ENCODE measurements around the gene PID1. TPM values are rescaled to one million over a fixed set of nuclear protein-coding genes. Genes with fewer than 3 reads are reported as not detected.

Gene PID1
- polyA plus RNA-seq, 3 donors, result 61.8 to 117 (median 62.3) TPM

GRCh38 chr2:229154381-229154780 lies 116.7 kb downstream of the PID1 start:
- H3K9me3 ChIP-seq (replicated peaks in 1 of 2; ENCODE audit: control insufficient read depth in 1 of 2, insufficient read depth in 1 of 2, low read length in 2 of 2), result peaks cover 0 to 17% of the 10 kb centered on the region in 2 donors
- no peak for TF ChIP-seq CTCF (IDR thresholded peaks at IDR 0.05)
- peaks cover 7 to 18% (median 12%) of the 10 kb centered on the region in 7 donors for H3K9me3 Mint-ChIP-seq

GRCh38 chr2:229153951-229154350 lies 117.1 kb downstream of the PID1 start:
- H3K27ac Mint-ChIP-seq, result no peak overlapping the region
- Histone ChIP-seq H3K4me3 (replicated peaks in 1 of 3; ENCODE audit: low read depth in 2 of 3, low read length in 3 of 3) (no peak overlapping the region), H3K27ac (ENCODE audit: low read depth in 1 of 2, low read length in 2 of 2) (no peak overlapping the region), H3K4me1 (ENCODE audit: control insufficient read depth in 1 of 2, insufficient read depth in 2 of 2, low read length in 2 of 2) (no peaks in the 10 kb centered on the region), H3K27me3 (ENCODE audit: control insufficient read depth in 2 of 2, insufficient read depth in 2 of 2, low read length in 2 of 2) (no peaks in the 10 kb centered on the region), H3K4me2 (replicated peaks; ENCODE audit: extremely low read depth, low read length, poor library complexity, severe bottlenecking) (no peak overlapping the region), H2AFZ (ENCODE audit: insufficient read depth, low read depth, low read length, poor library complexity, severe bottlenecking) (no peak overlapping the region), H4K20me1 (ENCODE audit: insufficient read depth, low read length) (peaks cover 88% of the 10 kb centered on the region), H3K36me3 (replicated peaks in 1 of 2; ENCODE audit: control insufficient read depth in 1 of 2, insufficient read depth in 2 of 2, low read length in 2 of 2) (peaks cover 0 to 17% of the 10 kb centered on the region in 2 donors), H3K9ac (ENCODE audit: insufficient read depth, low read length, poor library complexity, severe bottlenecking) (no peak overlapping the region), H3K9me3 (replicated peaks in 1 of 2; ENCODE audit: control insufficient read depth in 1 of 2, insufficient read depth in 1 of 2, low read length in 2 of 2) (peaks cover 0 to 17% of the 10 kb centered on the region in 2 donors), H3K79me2 (ENCODE audit: insufficient read depth, low read length) (no peaks in the 10 kb centered on the region)
- TF ChIP-seq CTCF (IDR thresholded peaks at IDR 0.05), result no peak
- intact Hi-C loops (cut with micrococcal nuclease), result no loop called here
- H3K4me1 Mint-ChIP-seq, result no peaks in the 10 kb centered on the region
- H3K27me3 Mint-ChIP-seq (ENCODE audit: low read depth in 3 of 3), result peaks cover 0 to 4% (median 3%) of the 10 kb centered on the region in 3 donors
- no peak for DNase-seq
- H3K9me3 Mint-ChIP-seq, result peaks cover 4 to 18% (median 12%) of the 10 kb centered on the region in 7 donors
- 90% methylated on average over 3 of the region's 4 CpGs for WGBS (ENCODE audit: insufficient coverage)
- peaks cover 6 to 20% of the 10 kb centered on the region in 2 donors for H3K36me3 Mint-ChIP-seq
- H3K4me3 Mint-ChIP-seq, result no peak overlapping the region

More at GRCh38 chr2:229154381-229154780, 116.7 kb downstream of the PID1 start:
- Histone ChIP-seq H3K36me3 (replicated peaks in 1 of 2; ENCODE audit: control insufficient read depth in 1 of 2, insufficient read depth in 2 of 2, low read length in 2 of 2) (peaks cover 0 to 17% of the 10 kb centered on the region in 2 donors), H3K27ac (ENCODE audit: low read depth in 1 of 2, low read length in 2 of 2) (no peak overlapping the region), H3K9ac (ENCODE audit: insufficient read depth, low read length, poor library complexity, severe bottlenecking) (no peak overlapping the region), H3K4me2 (replicated peaks; ENCODE audit: extremely low read depth, low read length, poor library complexity, severe bottlenecking) (no peak overlapping the region), H3K4me3 (replicated peaks in 1 of 3; ENCODE audit: low read depth in 2 of 3, low read length in 3 of 3) (no peak overlapping the region), H2AFZ (ENCODE audit: insufficient read depth, low read depth, low read length, poor library complexity, severe bottlenecking) (no peak overlapping the region), H3K27me3 (ENCODE audit: control insufficient read depth in 2 of 2, insufficient read depth in 2 of 2, low read length in 2 of 2) (no peaks in the 10 kb centered on the region), H4K20me1 (ENCODE audit: insufficient read depth, low read length) (peaks cover 89% of the 10 kb centered on the region), H3K79me2 (ENCODE audit: insufficient read depth, low read length) (no peaks in the 10 kb centered on the region), H3K4me1 (ENCODE audit: control insufficient read depth in 1 of 2, insufficient read depth in 2 of 2, low read length in 2 of 2) (no peaks in the 10 kb centered on the region)
- Mint-ChIP-seq H3K36me3 (peaks cover 6 to 20% of the 10 kb centered on the region in 2 donors), H3K27me3 (ENCODE audit: low read depth in 3 of 3) (peaks cover 0 to 4% (median 3%) of the 10 kb centered on the region in 3 donors), H3K4me1 (no peaks in the 10 kb centered on the region), H3K4me3 (no peak overlapping the region), H3K27ac (peak overlapping the region in 1 of 7 donors; percentile 65)
- no peak for DNase-seq
- intact Hi-C loops (cut with micrococcal nuclease), result no loop called here
- WGBS (ENCODE audit: insufficient coverage), result 100% methylated on average over 1 of the region's 6 CpGs
